SW 1271 (cell line): Measurements from ENCODE around the gene RTN3.
"Not testable (repeated sequence)": the region's sequence is repeated elsewhere in the genome, so short reads cannot be mapped to it uniquely, and the experiment has no call there.

Experiments used
- DNase-seq, 2 experiments: peaks; one replicate each; lab custom pipeline; 2025; lab: John Stamatoyannopoulos, UW

Gene RTN3, protein sequence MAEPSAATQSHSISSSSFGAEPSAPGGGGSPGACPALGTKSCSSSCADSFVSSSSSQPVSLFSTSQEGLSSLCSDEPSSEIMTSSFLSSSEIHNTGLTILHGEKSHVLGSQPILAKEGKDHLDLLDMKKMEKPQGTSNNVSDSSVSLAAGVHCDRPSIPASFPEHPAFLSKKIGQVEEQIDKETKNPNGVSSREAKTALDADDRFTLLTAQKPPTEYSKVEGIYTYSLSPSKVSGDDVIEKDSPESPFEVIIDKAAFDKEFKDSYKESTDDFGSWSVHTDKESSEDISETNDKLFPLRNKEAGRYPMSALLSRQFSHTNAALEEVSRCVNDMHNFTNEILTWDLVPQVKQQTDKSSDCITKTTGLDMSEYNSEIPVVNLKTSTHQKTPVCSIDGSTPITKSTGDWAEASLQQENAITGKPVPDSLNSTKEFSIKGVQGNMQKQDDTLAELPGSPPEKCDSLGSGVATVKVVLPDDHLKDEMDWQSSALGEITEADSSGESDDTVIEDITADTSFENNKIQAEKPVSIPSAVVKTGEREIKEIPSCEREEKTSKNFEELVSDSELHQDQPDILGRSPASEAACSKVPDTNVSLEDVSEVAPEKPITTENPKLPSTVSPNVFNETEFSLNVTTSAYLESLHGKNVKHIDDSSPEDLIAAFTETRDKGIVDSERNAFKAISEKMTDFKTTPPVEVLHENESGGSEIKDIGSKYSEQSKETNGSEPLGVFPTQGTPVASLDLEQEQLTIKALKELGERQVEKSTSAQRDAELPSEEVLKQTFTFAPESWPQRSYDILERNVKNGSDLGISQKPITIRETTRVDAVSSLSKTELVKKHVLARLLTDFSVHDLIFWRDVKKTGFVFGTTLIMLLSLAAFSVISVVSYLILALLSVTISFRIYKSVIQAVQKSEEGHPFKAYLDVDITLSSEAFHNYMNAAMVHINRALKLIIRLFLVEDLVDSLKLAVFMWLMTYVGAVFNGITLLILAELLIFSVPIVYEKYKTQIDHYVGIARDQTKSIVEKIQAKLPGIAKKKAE

GRCh38 chr11:63681321-63682065, at the start of gene RTN3:
TSS of gene RTN3 (plus strand) at chr11:63681500. CDS start at chr11:63681637, 137 bp downstream.
- DNase-seq: peak; percentile 82 to 96

DNA sequence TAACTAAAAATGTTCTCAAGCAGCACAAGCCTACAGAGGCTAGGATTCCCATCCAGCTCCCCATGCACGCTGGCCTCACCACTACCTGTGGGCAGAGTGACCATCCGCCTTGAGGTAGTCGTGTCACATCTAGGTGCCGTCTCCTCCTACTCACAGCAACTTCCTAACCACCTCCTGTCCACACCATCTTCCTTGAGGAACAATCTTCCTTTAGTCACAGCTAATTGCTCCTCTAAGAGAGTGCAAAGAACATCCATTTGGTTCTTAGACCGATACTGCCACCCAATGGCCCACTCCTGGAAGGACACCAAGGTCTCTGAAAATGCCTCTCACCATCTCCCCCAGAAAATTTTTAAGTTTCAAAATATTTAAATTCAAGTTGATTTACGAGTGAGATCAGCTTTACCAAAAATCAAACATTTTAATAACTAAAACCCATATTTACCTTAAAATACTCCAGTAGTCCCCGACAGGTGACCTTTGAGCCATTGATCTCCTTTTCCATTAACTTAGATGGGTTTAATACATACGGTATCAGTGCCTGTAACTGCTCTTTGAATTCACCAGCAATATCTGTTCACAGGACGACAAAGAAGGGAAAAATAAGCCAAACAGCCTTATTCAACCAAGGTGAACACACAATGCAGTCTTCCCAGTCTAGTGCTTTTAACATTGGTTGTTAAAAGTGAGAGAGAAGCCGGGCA, 45.4 kb upstream of the RTN3 start:
- peak in 1 of 2 experiments; percentile 40 for DNase-seq

GRCh38 chr11:63638436-63638835, 42.9 kb upstream of the RTN3 start:
- DNase-seq: not testable (repeated sequence)

- DNase-seq: peak in 1 of 2 experiments; percentile 20
Observed at GRCh38 chr11:63639199-63639832, 42.0 kb upstream of the RTN3 start.

- peak in 1 of 2 experiments; percentile 36 for DNase-seq
Observed at GRCh38 chr11:63641727-63642126, 39.6 kb upstream of the RTN3 start.

GRCh38 chr11:63643205-63643604, 38.1 kb upstream of the RTN3 start:
- DNase-seq: no peak

GRCh38 chr11:63652671-63653070, 28.6 kb upstream of the RTN3 start:
- DNase-seq: no peak

DNA sequence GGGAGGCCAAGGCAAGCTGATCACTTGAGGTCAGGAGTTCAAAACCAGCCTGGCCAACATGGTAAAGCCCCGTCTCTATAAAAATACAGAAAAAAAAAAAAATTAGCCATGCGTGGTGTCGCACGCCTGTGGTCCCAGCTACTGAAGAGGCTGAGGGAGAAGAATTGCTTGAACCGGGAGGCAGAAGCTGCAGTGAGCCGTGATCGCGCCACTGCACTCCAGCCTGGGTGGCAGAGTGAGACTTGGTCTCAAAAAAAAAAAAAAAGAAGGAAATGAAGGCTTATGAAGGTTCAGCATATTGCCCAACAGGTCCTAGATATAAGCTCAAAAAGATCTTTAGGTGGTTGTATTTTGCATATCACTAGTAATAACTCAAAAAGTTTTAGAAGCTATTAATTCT, 20.3 kb upstream of the RTN3 start:
- DNase-seq: no peak

- DNase-seq: peak in 1 of 2 experiments; percentile 46
Observed at GRCh38 chr11:63663809-63664208, 17.5 kb upstream of the RTN3 start.

- no peak for DNase-seq
Observed at GRCh38 chr11:63666874-63667273, 14.4 kb upstream of the RTN3 start.

- DNase-seq: peak; percentile 40 to 89
Observed at GRCh38 chr11:63667995-63668795, 13.1 kb upstream of the RTN3 start.

DNA sequence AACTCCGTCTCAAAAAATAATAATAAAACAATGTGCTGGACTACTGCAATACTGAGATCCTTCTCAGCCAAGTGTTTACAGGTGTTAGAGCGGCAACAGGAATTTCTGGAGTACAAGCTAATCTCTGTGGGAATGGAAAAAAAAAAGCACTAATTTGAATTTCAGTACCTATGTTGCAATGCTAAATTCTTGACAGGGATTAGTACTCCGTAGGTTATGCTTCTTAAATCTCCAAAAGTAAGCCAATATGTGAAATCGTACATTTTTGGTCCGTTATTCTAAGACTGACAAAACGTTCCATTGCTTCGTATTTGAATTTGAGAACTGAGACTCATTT, 11.2 kb upstream of the RTN3 start:
- no peak for DNase-seq

DNA sequence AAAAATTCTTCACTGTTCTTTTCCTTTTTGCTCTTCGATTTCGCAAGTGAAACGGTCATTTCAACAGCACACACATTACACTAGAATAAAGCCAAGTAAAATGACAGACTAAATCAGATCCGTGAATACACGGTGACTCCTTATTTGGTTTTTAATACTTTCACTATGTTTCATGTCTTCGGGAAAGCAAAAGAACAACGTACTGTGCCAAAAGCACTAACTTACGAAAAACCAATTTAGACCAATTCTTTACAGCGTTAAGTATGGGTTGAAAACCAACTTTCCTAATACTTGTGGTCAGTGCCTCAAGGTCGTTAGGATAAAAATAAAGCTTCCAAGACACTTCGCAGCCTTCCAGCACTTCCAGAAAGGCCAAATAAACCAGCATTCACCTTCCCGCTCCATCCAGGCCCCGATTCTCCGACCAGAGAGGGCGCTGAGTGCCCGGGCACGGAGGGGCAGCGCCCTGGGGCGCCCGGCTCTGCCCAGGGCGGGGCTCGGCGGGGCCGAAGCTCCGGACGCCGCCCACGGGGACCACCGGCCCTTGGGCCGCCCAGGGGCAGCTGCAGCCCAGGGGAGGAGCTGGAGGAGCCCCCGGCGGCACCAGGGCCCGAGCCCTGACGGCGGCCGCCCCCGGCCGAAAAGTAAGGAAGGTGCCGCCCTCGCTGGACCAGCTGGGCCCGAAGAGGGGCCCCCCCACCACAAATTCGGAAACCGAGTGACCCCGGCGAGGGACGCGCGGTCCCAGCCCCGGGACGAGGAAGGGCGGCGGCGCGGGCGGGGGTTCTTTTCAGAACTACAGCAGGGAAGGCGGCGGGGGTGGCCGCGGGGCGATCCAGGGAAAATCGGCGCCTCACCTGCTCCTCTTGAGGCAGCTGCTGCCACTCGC, 10.6 kb upstream of the RTN3 start:
- peak; percentile 51 to 61 for DNase-seq

- DNase-seq: peak; percentile 91 to 97
Observed at GRCh38 chr11:63671322-63672155, 9.8 kb upstream of the RTN3 start, which contains the start of gene ATL3. TSS of gene ATL3 (minus strand) at chr11:63671376. CDS start at chr11:63671335, 41 bp downstream.

DNA sequence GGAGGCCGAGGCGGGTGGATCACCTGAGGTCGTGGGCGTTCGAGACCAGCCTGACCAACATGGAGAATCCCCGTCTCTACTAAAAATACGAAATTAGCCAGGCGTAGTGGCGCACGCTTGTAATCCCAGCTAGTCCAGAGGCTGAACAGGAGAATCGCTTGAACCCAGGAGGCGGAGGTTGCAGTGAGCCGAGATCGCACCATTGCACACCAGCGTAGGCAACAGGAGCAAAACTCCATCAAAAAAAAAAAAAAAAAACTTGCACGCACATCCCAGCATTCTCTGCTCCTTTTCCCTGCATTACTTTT, 9.2 kb upstream of the RTN3 start:
- no peak for DNase-seq

DNA sequence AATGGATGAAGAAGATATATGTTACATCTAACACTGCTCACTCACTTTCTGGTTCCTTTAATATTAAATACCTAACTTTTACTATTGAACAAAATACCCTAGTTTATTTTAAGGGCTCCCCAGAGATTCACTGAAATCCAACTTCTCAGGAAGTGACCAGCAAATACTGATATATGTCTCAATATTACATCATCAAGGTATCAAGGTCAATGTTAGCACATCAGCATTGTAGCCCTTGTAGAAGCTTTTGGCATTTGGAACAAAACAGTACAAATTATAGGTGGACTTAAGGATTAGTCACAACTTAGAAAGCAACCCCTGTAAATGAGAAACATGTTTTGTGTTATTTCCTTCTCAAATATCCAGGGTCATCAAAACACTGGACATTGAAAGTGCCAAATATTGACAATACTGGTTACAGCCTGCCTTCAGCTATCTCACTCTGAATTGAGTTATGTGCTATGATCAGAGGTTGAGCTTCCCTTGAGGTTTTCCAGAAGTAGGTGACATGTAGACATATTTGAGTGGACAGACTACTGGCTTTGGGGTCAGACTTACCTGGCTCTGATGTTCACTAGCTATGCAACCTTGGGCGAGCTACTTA, 8.3 kb upstream of the RTN3 start:
- DNase-seq: no peak

DNA sequence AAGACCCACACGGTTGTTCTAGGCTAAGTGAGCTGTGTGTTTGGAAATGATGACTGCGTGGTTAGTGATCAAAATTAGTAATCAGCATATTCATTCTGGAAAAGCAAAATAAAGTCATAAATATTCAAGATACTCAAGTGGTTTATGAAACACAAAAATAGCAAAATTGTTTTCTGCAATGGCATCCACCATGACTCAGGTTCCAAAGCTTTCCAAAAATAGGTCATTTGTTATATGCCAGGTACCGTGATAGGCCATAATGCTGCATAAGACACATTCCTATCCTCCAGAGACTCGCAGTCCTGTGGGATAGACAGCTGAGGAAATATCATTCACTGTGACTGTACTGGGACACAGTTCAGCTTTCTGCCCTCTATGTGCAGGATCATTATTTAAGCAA, 7.7 kb upstream of the RTN3 start:
- no peak for DNase-seq

GRCh38 chr11:63680834-63681320, 423 bp upstream of the RTN3 start:
- DNase-seq: no peak
